CD4-positive, alpha-beta T cell treated with Interleukin-12 subunit alpha and Interleukin-12 subunit beta, for 1 hour (primary cell): ENCODE results near the gene PLEKHM2.
A peak's percentile ranks its signal among the peaks of the same experiment; 100 is the strongest.

Source experiments
- DNase-seq: peaks from one replicate; pipeline ENCODE4 v3.0.0-alpha.2; 2020

Gene PLEKHM2

DNA sequence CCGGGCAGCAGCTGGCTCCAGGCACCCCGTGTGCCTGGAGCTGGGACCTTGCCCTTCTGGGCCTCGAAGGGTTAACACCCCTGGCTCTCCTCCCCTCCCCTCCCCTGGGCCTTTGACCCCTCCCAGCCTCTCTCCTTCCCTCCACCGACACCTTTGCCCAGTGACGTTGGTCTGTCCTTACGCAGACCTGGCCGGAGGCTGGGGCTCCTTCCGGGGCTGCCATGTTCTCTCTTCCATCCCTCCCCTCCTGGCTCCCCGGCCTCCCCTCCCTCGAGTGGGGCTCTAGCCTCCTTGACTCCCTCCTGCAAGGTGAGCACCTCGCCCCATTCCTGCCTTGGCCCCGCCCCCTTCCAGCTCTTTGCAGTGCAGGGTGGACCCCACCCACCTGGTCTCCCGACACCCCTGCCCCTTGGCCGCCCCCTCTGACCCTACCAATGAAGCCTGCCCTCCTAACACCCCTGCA, 58.2 kb downstream of the PLEKHM2 start, which contains the start of gene TMEM82:
TSS of gene TMEM82 (plus strand) at position 161 of the 463 bp plus-strand sequence. CDS start at position 222, 61 bp downstream.
- no peak for DNase-seq

DNA sequence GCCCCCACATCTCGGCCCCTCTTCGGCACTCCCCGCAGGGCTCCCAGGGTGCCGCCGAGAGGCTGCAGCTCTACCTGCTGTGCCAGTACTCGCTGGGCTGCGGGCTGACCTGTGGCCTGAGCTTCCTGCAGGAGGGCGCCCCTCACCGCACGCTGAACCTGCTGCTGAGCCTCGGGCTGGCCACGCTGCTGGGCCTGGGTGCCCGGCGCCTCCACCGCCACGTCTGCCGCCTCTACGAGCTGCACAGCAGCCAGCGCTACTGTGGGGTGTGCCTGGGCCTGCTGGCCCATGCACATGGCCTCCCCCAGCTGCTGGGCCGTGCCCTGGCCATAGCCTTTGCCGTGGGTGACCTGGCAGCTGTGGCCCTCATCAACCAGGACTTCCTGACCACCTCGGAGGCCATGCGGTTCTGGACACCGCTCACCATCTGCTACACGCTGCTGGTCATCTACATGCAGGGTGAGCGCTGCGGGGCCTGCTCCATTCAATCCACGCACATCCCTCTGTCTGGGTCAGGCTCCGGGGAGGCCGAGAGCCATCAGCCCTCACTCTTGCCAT, 60.1 kb downstream of the PLEKHM2 start:
- no peak for DNase-seq

DNA sequence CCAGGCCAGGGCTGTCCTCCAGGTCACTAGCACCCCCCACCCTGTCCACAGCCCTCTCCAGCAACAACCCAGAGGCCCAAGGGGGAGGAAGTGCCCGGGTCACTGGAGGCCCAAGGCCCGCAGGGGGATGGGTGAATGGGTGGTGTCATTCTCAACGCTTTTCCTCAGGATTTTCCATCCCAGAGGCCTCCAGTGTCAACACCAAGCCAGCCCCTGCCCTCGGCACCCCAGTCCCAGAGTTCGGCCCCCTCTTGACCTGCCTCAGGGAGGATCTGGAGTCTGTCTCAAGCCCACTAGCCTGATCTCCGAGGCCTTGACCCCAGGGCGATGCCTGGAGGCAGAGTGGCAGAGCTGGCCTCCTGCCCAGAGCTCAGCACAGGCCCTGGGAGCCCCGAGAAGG, 63.3 kb downstream of the PLEKHM2 start:
- no peak for DNase-seq

DNA sequence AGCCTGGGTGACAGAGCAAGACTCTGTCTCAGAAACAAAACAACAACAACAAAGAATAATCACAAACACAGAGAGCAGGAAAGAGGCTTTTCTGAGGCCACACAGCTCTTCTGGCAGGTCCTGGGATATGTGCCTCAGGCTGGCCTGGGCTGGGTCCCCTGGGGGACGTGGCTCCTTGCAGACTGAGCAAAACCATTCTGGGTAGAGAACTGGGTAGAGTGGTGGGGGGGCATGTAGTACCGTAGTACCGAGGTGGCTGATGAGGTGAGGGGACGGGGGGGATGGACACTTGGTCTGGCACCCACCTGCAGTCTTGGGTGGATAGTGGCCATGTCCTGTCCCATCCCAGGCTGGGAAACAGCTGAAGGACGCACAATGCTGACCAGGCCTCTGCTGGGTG, 64.1 kb downstream of the PLEKHM2 start:
- DNase-seq = no peak

DNA sequence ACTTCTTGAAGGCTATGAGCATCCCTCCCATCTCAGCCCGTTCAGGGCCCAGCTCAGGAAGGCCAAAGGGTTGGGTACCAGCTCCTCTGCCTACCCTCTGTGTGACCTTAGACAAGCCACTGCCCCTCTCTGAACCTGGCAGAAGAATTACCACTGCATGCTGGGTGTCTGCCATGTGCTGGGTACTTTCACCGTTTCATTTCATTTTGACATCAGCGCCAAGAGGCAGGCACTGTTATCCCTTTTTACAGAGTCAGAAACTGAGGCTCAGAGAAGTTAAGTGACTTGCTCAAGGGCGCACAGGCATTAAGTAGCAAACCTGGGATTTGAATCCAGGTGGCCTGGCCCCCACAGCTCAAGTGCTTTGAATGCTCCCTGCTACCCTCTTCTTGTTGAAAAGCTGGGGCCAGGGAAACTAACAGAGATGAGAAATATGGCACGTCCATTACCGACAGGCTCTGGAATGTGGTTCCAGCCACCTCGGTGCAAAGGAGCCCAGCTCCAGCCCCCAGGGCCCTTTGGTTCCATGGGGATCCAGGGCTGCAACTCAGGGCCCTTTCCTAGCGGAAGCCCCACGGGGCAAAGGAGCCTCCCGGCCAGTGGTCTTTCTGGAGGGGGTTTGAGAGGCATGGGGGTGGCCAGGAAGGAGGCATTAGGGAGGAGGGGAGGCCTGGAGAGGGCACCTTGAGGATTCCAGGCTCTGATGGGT, 64.7 kb downstream of the PLEKHM2 start:
- DNase-seq = no peak

DNA sequence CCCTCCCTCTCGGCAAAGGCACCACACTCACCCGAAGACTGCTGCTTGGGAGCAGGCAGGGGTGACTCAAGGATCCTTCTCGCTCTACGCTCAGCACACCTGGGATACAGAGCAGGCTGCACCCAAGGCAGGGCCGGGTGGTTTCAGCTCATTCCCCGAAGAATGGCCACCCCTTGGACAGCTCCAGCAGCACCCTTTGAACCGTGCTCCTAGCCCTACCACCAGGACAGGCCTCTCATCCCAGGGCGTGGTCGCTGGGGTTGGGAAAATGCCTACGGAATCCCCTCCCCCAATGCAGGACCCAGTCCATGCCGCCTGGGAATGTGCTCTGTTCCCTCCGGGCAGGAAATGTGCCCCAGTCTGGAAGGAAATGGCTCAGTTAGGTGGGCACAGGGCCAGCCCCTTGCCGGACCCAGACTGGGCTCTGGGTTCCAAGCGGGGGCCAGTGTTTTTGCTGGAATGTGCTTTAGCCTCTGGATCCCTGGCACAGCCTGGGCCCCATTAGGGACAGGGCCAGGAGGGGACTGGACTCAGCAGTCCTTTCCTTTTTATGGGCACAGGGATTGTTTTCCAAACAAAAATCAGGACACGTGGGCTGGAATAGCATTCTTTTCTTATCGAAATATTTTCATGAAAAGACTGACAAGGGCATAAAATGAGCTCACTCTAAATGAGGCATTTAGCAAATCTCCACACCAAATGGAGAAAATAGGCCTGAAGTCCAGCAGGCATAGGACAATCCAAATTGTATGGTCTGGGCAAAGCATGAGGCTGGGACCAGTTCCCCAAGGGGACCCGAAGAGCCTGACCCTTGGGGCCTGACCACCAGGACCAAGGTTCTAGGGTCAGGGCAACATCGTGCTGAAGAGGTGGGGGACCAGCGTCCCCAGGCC, 65.5 kb downstream of the PLEKHM2 start:
- DNase-seq = no peak

DNA sequence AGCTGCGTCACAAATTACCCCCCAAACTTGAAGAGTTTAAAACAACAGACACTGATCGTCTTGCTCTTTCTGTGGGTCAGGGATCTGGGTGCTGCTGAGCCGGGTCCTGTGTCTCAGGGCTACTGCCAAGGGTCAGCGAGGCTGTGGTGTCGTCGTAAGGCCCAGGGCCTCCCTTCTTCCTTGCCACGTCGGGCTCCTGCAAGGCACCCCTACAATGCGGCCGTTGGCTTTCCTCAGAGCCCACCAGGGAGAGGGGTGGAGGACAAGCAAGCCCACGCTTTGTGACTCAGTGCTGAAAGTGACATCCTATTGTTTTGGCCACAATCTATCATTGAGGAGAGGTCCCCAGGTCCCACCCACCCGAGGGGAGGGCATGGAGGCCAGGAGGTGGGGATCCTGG, 66.8 kb downstream of the PLEKHM2 start:
- DNase-seq = no peak

DNA sequence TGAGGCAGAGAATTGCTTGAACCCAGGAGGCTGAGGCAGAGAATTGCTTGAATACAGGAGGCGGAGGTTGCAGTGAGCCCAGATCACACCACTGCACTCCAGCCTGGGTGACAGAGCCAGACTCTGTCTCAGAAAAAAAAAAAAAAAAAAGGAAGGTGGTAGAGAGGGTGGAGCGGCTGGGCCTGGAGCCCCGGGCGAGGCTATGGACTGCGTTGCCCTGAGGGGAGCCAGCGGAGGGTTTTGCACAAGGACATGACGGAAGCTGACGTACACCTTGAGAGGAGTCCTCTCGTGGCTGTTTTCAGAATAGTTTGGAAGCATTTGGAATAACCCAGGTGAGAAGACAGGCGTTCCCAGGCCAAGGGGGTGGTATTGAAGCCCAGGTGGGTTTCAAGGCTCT, 67.6 kb downstream of the PLEKHM2 start:
- no peak for DNase-seq

DNA sequence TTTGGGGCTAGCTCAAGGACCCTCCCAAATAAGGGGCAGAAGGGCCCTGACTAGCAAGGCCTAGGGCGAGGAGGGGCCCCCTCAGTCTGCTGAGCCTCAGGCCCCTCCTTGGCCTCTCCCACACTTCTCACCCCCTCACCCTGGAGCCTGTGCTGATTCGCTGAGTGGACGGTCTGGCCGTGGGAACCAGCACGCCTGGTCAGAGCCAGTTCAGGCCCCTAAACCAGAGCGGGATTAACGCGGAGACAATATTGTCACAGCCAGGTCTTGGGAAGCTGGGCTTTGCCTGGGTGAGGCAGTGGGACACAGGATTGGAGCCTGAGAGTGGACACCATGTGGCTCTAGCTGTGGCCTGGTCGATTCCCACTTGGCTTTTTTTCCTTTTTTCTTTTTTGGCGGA, 69.7 kb downstream of the PLEKHM2 start:
- DNase-seq = no peak

DNA sequence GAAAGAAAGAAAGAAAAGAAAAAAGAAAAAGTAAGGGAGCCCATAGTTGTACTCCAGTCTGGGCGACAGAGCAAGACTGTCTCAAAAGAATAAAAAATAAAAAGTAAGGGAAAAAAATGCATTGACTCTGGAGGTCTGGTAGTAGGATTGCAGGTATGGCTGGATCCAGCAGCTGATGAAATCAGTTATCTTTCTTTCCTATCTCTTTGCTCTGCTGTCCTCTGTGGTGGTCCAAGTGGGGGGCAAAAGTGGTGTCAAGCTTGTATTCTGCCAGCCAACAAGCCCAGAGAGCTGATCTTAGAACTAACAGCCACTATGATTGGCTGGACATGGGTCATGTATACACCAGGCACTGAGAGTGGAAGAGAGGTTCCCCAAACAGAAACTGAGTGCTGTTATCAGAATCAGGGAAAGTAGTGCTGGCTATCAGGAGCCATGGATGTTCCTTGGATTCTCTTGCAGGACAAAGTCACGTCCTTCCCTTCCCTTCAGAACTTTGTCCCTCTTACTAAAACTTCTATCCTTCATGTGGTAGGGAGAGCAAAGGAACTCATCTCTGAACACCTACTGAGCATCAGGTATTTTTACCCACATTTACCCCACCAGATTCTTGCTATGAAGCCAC, 71.0 kb downstream of the PLEKHM2 start:
- DNase-seq = no peak

DNA sequence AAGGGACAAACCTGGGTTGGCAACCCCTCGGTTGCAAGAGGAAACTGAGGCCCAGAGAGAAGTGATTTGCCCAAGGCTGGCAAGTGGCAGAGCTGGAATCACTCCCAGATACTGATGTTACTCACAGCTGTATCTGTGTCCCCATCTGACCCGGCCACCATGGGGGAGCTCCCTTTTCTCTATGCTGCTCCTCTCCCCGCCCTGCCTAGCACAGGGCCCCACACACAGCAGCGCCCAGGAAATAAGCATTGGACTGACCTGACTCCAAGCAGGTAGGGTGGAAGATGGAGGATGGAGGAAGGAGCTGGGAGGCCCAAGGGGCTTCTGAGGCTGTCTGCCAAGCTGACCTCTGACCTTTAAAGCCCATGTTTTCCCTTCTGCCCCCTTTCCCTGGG, 71.5 kb downstream of the PLEKHM2 start:
- DNase-seq = no peak

DNA sequence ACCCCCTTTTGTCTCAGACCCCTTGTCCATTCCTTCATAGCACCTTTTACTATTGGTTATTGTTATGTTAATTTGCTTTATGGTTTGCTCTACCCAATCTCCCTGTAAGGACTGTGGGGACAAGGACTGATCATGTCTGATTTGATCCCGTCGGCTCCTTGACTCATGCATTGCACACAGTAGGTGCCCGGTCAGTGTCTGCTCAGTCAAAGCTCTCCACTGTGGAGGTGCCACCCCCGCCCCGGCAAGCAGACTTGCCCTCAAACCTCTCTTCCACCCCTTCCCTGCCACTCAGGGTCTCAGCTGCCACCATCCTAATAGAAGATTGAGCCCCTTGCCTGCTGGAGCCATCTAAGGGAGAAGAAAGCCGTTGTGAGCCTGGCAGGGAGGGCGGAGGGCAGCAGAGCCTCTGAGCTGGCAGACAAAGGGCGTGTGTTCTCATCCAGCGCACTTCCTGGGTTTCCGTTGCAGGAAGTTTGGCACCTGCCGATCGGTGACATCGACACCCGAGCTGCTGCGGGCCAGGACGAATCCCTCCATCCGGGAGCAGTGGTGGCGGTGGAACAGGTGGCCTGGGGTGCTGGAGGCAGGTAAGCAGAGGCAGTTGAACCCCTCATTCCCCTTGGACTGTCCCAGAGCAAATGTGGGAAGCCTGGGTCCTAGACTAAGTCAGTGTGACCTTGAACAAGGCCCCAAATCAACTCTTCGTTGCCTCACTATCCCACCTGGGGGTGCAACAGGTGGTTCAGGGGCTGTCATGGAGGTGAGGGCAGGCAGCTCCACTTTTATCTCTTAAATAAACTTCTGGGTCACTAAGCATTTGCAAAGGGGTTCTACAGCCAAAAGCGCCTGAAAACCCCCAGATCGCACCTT, 72.3 kb downstream of the PLEKHM2 start:
- no peak for DNase-seq

DNA sequence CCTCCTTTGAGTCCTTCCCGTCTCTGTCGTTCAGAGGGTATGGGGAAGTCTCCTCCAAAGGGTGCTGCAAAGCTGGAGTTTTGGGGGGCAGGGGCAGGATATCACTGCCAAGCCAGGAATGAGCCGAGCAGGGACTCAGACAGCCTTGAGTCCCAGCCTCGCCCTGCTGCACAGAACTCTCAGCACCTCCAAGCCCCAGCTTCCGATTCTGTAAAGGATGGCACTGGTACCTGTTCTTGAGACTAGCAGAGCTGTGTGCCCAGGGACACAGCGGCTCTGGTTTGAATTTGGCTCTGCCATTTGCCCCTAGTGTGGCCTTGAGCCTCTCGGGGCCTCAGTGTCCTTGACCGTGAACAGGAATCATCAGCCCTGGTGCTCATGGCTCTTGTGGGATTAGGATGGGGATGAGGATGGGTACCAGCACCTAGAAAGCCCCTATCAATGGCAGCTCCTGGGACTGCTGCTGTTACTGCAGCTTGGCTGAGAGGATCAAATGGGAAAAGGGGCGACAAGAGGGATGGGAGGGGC, 73.0 kb downstream of the PLEKHM2 start:
- no peak for DNase-seq

DNA sequence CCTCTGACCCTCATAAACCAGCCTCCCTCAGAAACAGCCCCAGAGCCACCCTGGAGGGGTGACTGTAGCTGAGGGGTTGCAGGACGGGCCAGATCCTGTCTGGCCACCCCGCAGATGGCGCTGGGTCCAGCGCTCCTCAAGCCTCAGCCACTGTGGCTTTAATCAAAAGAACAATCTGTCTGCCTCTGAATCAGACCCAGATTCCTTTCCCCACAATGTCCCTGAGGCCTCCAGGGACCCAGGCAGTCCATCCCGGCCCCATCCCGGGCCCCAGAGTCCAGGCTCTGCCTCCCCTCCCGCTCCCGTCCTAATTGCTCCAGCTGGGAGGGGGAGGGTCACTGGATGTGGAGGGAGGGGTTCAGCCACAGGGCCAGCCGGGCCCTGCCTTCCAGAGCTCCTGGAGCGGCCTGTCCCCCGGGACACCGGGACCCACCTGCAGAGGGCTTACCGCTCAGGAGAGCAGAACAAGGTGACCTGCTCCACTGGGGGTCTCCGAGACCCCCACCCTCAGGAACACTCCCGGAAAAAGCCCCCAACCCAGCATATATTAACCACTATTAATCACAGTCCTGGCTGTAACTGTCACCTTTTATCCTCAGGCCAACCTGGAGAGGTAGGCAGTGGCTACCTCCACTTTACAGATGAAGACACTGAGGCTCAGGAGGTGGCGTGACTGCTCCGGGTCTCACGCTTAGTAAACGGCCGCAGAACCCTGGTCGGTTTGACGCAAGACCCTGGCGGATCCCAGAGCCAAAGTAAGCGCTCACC, 73.6 kb downstream of the PLEKHM2 start:
- no peak for DNase-seq

DNA sequence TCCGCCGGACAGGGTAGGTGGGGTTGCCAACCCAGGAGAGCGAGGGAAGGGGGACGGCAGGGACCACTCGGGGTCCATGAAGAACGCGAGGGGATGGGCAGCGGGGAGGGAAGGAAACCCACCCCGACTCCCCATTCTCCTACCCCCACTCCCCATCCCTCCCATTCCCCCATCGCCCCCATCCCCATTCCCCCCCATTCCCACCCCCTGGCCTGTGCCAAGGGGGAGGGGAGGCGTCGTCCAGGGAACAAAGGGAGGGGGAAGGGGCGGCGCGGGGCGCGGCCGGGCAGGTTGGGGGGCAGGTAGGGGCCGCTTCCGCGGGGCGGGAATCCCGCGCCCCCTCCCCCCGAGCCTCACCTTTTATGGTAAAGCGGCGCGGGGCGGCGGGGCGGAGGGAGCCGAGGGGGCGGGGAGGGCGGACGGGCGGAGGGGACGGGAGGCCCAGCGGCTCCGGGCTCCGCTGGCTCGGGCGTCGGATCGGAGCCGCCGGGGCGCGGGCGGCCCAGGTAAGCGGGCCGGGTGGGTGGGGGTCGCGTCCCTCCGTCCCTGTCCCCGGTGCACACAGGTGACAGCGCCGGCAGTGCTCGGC, 74.3 kb downstream of the PLEKHM2 start, which contains the start of gene FBLIM1:
TSS of gene FBLIM1 (plus strand) at position 453 of the 589 bp plus-strand sequence. CDS start 6,189 bp downstream, outside the sequence.
- peak; percentile 7 for DNase-seq

DNA sequence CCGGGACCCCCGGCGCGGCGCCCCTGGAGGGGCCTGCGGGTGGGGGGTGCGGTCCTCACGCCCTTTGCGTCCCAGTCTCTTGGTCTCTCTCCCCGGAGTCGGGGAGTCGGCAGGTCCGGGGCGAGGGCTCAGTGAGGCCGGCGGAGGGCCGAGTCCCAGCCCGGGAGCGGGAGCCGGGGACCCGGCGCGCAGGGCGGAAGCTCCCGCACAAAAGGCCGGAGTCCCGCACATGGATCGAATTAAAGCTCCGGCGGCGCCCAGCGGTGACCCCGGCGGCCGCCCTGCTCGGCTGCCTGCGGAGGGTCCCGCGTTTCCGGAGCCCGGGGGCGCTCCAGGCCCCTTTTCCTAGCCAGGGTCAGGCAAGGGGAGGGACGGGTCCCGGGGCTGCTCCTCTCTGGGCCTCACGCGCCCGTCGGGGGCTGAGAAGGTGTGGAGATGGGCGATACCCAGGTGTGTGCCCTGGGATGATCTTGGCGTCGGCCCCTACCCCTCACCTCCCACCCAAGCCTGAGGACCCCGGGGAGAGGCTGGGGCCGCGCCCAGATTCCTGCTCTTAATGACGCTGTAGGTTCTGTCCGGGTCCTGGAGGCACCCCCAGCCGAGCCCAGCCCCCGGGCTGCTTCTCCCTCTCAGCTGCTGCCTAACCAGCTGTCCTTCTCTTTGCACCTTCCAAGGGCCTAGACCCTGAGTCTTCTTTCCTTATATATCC, 75.0 kb downstream of the PLEKHM2 start:
- DNase-seq = no peak

DNA sequence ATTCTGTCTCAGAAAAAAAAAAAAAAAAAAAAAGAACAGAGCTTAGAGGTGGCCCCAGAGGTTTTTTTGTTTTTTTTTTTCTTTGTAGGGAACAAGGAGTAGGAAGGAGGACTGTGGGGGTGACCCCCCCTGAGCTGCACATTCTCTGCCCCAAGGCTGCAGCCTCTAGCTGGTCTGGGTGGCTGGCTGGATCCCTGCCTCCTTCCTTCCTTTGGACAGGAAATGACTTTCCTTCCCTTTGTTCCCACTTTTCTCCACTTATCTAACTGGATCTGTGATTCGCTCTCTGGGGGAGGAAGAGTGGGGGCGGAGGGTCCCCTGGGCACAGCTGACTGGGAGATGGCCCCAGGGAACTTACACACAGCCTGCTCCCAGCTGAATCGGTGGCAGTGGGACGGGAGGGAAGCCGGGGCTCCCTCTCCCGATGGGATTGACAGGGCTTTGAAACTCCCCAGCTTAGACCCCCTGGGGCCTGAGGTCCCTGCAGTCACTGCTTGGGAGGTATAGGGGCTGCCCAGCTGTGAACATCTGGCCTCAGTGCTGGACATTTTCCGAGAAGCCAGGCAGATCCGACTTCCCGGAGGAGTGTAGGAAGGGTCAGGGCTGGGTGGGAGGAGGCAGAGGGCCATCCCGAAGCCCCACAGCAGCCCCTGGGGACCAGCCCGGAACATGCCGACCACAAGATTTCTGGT, 76.5 kb downstream of the PLEKHM2 start:
- DNase-seq = no peak

DNA sequence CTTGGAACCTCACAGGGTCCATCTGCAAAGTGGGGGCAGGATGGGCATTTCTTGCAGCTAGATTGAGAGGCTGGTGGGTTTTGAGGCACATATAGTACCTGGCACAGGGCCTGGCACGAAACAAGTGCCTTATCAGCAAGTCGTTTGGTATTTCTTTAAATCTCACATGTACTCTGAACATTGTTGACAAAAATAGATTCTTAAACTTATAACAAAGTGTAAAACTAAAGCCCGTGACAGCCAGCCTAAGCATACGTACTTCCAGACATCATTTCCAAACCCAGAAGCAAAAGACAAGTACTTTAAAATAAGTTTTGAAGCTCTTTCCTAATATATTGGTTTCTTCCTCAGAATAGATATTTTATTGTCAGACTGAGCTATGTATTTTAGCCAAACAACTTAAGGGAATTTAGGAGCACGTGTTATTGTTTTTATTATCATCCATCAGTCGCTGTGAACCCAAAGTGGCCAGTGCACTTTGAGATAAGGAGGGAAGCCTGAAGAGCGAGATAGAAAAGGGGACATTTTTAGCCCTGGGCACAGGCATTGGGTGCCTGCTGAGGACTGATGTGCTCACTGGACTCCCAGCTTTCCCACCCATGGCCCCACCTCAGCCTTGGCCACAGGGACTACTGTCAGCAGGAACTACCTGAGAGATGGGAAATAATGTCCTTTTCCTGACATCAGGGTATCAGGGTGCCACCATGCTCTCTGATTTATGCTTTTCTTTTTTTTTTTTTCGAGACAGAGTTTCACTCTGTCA, 77.4 kb downstream of the PLEKHM2 start:
- no peak for DNase-seq

DNA sequence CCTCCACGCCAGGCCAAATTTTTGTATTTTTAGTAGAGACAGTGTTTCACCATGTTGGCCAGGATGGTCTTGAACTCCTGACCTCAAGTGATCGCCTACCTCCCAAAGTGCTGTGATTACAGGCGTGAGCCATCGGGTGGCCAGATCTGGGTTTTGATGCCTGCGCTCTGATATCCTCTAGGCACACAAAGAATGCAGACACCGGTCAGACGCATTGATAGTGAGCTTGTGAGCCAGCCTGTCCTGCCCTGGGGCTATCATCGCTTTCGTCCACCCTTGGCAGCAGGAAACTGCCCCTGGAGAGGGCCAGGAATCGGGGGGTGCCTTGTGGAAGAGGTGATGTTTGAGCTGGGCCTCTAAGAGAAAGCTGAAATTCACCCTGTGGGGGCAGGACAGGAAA, 78.4 kb downstream of the PLEKHM2 start:
- DNase-seq = no peak
